BE2C (cell line): ENCODE data around the gene GDF11.

Experiments
- DNase-seq: peaks from one replicate; pipeline ENCODE4 v3.0.0-alpha.2; 2020
- H3K27me3 ChIP-seq: fragments of 250-450 bp; sonication (Bioruptor Pico); 2 replicates; pipeline ENCODE4 v1.5.1; 2020; ENCODE audit warnings: mild to moderate bottlenecking
- H3K36me3 ChIP-seq: fragments of 250-450 bp; sonication (Bioruptor Pico); 2 replicates; pipeline ENCODE4 v1.5.1; 2020; ENCODE audit warnings: mild to moderate bottlenecking
- H3K4me1 ChIP-seq: fragments of 250-450 bp; sonication (Bioruptor Pico); 2 replicates; pipeline ENCODE4 v1.5.1; 2020
- H3K4me3 ChIP-seq: 2 replicates; pipeline ENCODE4 v1.5.1; 2011; ENCODE audit warnings: low read depth, low read length
- H3K9me3 ChIP-seq: fragments of 250-450 bp; sonication (Bioruptor Pico); 2 replicates; pipeline ENCODE4 v1.5.1; 2020
- TF ChIP-seq, protein P1 (sequence below): IDR thresholded peaks from 2 replicates; pipeline ENCODE4 v1.5.1; 2012; ENCODE audit warnings: mild to moderate bottlenecking, low read depth, low read length

Gene GDF11

DNA sequence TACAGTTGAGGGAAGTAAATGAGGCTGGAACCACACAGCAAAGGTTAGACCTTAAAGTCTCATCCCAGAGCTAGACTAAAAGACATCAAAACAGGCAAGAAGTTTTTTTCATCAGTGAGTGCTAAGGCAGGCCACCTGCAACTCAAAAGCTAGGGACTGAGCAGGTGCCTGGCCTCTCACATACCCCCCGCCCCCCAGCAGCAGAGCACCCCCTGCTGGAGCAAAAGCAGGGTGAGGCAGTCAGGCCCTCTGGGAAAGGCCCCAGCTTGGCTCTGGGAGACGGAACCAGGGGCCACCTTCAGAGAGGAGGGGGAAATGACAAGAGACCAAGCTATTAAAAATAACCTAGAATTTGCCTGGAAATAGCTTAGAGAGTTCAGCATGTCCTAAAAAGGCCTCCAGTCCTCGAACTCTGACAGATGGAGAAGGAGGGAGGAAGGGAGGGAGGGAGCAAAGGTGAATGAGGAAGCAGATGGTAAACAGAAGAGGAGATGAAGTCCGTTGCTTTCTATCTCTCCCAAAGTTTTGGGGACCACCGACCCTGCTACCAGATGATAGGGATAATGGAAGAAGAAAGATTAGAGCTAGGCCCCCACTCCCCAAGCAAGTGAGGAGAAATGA is 37.0 kb upstream of the GDF11 start:
- peaks cover 45% of the 10 kb centered on the region for H3K27me3 ChIP-seq
- TF ChIP-seq, protein P1, sequence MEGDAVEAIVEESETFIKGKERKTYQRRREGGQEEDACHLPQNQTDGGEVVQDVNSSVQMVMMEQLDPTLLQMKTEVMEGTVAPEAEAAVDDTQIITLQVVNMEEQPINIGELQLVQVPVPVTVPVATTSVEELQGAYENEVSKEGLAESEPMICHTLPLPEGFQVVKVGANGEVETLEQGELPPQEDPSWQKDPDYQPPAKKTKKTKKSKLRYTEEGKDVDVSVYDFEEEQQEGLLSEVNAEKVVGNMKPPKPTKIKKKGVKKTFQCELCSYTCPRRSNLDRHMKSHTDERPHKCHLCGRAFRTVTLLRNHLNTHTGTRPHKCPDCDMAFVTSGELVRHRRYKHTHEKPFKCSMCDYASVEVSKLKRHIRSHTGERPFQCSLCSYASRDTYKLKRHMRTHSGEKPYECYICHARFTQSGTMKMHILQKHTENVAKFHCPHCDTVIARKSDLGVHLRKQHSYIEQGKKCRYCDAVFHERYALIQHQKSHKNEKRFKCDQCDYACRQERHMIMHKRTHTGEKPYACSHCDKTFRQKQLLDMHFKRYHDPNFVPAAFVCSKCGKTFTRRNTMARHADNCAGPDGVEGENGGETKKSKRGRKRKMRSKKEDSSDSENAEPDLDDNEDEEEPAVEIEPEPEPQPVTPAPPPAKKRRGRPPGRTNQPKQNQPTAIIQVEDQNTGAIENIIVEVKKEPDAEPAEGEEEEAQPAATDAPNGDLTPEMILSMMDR = peak; percentile 38
- H3K36me3 ChIP-seq = no peaks in the 10 kb centered on the region
- DNase-seq = no peak
- no peak overlapping the region for H3K4me3 ChIP-seq
- H3K4me1 ChIP-seq = no peaks in the 10 kb centered on the region
- no peaks in the 10 kb centered on the region for H3K9me3 ChIP-seq

DNA sequence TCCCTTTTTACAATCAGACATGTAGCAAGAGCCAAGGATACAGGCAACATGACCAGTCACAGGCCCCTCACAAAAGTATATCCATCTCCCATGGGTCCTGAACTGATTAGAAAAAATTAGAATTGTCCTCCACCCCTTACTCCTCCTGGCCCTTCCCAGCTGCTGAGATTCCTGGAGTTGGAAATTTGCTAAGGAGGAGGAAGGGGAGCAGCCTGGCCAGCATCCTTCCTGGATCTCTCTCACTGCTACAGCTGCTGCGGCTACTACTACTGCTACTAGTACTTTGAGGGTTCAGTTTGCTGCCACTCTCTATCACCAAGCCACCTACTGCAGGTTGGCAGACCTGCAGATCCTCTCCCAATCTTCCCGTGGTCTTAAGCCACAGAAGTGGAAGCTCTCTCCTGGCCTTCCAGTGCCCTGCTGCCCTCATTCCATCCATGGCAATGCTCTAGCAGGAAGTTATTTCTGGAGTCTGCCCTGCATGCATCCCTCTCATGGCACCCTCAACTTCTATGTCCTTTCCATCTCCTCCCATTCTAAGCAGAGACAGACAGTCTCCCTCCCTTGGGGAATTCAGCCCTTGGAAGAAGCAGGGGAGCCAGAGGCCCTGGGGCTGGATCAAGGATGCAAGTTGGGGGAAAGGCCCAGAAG is 36.2 kb upstream of the GDF11 start:
- DNase-seq = no peak
- Histone ChIP-seq H3K36me3 (no peaks in the 10 kb centered on the region), H3K4me1 (no peaks in the 10 kb centered on the region), H3K27me3 (peaks cover 50% of the 10 kb centered on the region), H3K9me3 (no peaks in the 10 kb centered on the region), H3K4me3 (peak overlapping the region; percentile 48)
- TF ChIP-seq, protein P1 = no peak

DNA sequence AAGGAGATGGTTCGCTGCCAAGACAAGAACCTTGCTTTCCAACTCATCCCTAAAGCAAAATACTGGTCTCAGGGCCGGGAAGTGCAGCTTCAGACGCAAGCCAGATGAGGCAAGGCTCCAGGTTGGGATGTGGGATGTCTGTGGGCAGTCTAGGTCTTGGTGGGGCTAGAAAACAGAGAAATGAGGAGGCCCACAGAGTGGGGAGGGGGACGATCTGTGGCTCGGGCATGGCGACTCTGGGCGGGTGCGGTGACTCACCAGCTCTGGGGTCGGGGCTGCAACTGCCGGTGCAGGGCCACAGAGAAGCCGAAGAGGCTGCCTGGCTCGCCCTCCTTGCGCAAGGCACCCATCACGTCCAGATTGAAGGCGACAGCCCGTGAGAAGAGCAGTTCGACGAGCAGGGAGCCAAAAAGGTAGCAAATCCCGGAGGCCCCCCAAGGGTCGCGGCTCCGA is 35.7 kb upstream of the GDF11 start:
- Histone ChIP-seq H3K36me3 (no peaks in the 10 kb centered on the region), H3K27me3 (peaks cover 56% of the 10 kb centered on the region), H3K4me1 (no peaks in the 10 kb centered on the region), H3K4me3 (peak overlapping the region; percentile 48), H3K9me3 (no peaks in the 10 kb centered on the region)
- TF ChIP-seq, protein P1 = no peak
- no peak for DNase-seq

DNA sequence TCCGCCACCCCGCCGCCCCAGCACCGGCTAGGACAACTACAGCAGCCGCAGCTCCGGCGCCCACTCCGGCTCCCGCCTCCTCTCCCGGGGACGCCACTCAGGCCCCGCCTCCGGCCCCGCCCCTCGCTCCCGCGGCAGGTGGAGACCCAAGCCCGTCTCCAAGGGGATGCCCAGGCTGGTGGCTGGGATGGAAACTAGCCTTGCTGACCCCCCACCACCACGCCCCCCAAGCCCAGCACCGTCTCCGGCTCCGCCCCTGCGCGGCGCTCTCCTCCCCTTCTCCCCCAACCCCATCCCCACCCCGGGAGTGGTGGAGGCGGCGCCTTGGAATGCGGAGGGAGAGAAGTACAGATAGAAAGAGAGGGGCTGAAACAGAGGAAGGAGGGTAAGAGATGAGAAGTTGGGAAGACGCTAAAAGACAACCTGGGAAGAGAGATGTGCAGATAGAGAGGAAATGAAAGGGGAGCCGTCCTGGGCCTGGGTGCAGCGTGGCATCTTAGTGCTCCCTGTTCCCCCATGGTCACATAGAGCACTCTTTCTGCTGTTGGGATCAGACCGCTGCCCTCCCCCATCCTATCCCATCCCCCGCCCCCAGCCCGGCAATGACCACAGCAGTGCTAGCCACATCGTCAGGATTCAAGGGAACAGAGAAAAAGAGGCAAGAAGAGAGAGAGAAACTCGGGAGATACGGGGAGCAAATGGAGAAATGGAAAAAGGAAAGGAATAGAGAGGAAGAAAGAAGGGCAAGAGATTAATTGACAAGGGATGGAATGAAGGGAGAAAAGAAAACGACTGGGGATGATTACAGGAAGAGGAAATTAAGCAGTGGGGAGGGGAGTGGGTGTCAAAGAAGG is 34.9 kb upstream of the GDF11 start, which contains the start of gene ITGA7:
Gene ITGA7, minus strand, starts transcription at position 64 of the 854 bp plus-strand sequence. CDS start 222 bp downstream, outside the sequence.
- DNase-seq = peak; percentile 78
- Histone ChIP-seq H3K9me3 (no peaks in the 10 kb centered on the region), H3K4me1 (no peaks in the 10 kb centered on the region), H3K36me3 (no peaks in the 10 kb centered on the region), H3K27me3 (peaks cover 63% of the 10 kb centered on the region), H3K4me3 (peak within 1 kb of the TSS; percentile 48)
- TF ChIP-seq, protein P1 = no peak

DNA sequence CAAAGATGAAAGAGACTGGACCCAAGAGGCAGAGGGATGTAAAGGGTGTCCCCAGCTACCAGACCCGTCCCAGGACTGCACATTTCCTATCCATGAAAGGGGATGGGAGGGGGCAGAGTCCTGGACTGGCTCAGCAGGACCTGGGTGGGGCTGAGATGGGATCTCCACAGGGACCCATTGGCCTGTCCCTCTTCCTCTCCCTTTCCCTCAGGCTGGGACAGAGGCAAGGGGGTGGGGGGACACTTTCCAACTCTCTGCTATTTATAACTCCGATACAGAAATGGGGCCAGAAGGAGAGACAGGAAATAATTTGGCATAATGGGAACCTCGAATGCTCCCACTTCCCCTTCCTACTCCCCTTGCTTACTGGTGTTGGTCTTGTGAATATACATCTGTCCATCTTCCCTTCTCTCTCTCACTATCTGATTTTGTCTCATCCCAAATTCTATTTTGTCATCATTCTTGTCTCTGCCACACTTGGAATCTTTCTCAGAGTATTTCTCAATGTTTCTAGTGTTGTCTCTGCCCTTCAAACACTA is 34.2 kb upstream of the GDF11 start:
- no peak for DNase-seq
- H3K4me3 ChIP-seq = no peak overlapping the region
- H3K4me1 ChIP-seq = no peaks in the 10 kb centered on the region
- no peaks in the 10 kb centered on the region for H3K36me3 ChIP-seq
- no peaks in the 10 kb centered on the region for H3K9me3 ChIP-seq
- TF ChIP-seq, protein P1 = no peak
- peaks cover 63% of the 10 kb centered on the region for H3K27me3 ChIP-seq
